ENCODE data around the gene MYLK4. TPM values are rescaled to one million over a fixed set of nuclear protein-coding genes. Genes with fewer than 3 reads are reported as not detected.

The MYLK4 gene
- total and polyA plus RNA-seq, 2 donors (not counting 3 experiments of a cell fraction or from before 2014, with no cell fraction given): 0.41 to 0.62 TPM

DNA sequence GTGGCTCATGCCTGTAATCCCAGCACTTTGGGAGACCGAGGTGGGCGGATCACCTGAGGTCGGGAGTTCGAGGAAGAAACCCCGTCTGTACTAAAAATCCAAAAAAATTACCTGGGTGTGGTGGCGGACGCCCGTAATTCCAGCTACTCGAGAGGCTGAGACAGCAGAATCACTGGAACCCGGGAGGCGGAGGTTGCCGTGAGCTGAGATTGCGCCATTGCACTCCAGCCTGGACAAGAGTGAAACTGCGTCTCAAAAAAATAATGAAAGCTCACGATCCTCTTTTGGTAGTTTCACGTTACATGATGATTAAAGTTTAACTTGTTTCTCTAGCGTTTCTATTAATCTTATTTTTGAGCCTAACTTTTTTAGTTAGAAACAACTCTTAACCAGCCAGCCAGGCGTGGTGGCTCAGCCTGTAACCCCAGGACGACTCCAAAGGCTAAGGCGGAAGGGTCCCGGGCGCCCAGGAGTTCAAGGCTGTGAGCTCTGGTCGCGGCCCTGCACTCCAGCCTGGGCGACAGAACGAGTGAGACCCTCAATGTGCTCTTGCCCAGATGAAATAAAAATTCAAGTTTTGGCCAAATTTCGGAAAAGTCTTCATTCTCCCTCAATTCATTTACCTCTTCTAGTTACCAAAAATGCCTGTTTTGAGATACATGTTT is 13.3 kb upstream of the MYLK4 start:
- Histone ChIP-seq H3K27ac (ENCODE audit: insufficient read depth, low read depth, low read length) (peak overlapping the region; percentile 79), H4K20me1 (replicated peaks; ENCODE audit: control insufficient read depth, extremely low read depth, insufficient read depth, low read length) (peaks cover 2% of the 10 kb centered on the region), H3K4me3 (replicated peaks in 1 of 3; ENCODE audit: insufficient read depth in 1 of 3, low read depth in 1 of 3, low read length in 3 of 3) (peak overlapping the region in 2 of 3 experiments; percentile 5 to 58), H3K27me3 (ENCODE audit: control insufficient read depth in 2 of 2, insufficient read depth in 2 of 2, low read length in 2 of 2) (no peaks in the 10 kb centered on the region), H3K9ac (replicated peaks; ENCODE audit: extremely low read depth, insufficient read depth, low read length) (peak overlapping the region; percentile 86), H3K4me1 (ENCODE audit: control insufficient read depth, extremely low read depth, insufficient read depth, low read length) (peaks cover 27% of the 10 kb centered on the region), H3K9me1 (replicated peaks; ENCODE audit: control insufficient read depth, extremely low read depth, insufficient read depth, low read length) (no peaks in the 10 kb centered on the region), H3K36me3 (ENCODE audit: control insufficient read depth in 2 of 2, extremely low read depth in 1 of 2, insufficient read depth in 2 of 2, low read length in 2 of 2) (no peaks in the 10 kb centered on the region), H2AFZ (ENCODE audit: low read depth, low read length) (peak overlapping the region; percentile 42), H3K4me2 (ENCODE audit: insufficient read depth, low read length) (peak overlapping the region; percentile 87), H3K9me3 (replicated peaks; ENCODE audit: control insufficient read depth, insufficient read depth, low read length) (no peaks in the 10 kb centered on the region), H3K79me2 (ENCODE audit: control insufficient read depth, insufficient read depth, low read length) (peaks cover 33% of the 10 kb centered on the region)
- dilution Hi-C loops (cut with MboI; ENCODE audit: extremely low pct_ligation_motif_present, low sequenced_read_pairs): no loop called here
- no peak for TF ChIP-seq FOS (IDR thresholded peaks at IDR 0.05; ENCODE audit: borderline replicate concordance, insufficient read depth, low read length)
- no peak for TF ChIP-seq POLR2A (IDR thresholded peaks at IDR 0.05; ENCODE audit: low read depth, low read length)
- no peak for TF ChIP-seq GATA2 (IDR thresholded peaks at IDR 0.05; ENCODE audit: insufficient read depth, insufficient read length, low read depth, low read length)
- TF ChIP-seq JUN (IDR thresholded peaks at IDR 0.05; ENCODE audit: borderline replicate concordance, insufficient read depth, insufficient read length, low read depth): no peak
- TF ChIP-seq, protein P1, sequence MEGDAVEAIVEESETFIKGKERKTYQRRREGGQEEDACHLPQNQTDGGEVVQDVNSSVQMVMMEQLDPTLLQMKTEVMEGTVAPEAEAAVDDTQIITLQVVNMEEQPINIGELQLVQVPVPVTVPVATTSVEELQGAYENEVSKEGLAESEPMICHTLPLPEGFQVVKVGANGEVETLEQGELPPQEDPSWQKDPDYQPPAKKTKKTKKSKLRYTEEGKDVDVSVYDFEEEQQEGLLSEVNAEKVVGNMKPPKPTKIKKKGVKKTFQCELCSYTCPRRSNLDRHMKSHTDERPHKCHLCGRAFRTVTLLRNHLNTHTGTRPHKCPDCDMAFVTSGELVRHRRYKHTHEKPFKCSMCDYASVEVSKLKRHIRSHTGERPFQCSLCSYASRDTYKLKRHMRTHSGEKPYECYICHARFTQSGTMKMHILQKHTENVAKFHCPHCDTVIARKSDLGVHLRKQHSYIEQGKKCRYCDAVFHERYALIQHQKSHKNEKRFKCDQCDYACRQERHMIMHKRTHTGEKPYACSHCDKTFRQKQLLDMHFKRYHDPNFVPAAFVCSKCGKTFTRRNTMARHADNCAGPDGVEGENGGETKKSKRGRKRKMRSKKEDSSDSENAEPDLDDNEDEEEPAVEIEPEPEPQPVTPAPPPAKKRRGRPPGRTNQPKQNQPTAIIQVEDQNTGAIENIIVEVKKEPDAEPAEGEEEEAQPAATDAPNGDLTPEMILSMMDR (IDR thresholded peaks at IDR 0.05; ENCODE audit: extremely low read depth in 1 of 2, insufficient read depth in 1 of 2, low read depth in 1 of 2, low read length in 2 of 2): no peak
- TF ChIP-seq EZH2 (IDR thresholded peaks at IDR 0.05; ENCODE audit: borderline replicate concordance, low read depth, low read length, severe bottlenecking): no peak
- TF ChIP-seq MYC (IDR thresholded peaks at IDR 0.05; ENCODE audit: low read depth, low read length): no peak
- TF ChIP-seq POLR2AphosphoS5 (IDR thresholded peaks at IDR 0.05; ENCODE audit: insufficient read depth, low read depth, low read length): no peak
- TF ChIP-seq, protein P2, sequence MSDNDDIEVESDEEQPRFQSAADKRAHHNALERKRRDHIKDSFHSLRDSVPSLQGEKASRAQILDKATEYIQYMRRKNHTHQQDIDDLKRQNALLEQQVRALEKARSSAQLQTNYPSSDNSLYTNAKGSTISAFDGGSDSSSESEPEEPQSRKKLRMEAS (IDR thresholded peaks at IDR 0.05; ENCODE audit: insufficient read depth, insufficient read length): no peak
- intact Hi-C loops (cut with micrococcal nuclease): loop anchor here (2.0 kb wide), 3 partner anchors 25 to 305 kb away; partner anchors contain the start of gene RIPK1
- ChIA-PET CTCF (interaction anchor here (1.7 to 4.7 kb wide), 3 partner anchors 13 to 78 kb away, joined by 6 to 62 read pairs (median 7); partner anchors contain the start of genes MYLK4 and SERPINB1), POLR2A (no interaction called here)
- no TSS peak for BruUV-seq (replicated peaks)
- DNase-seq (ENCODE audit: low read depth, low spot score): no peak
- FAIRE-seq: no peak
